Erythroblast (primary cell): Measurements from ENCODE around the gene CDH6.

ENCODE experiments used
- GATA1 ChIP-seq: IDR thresholded peaks from 2 replicates; pipeline ENCODE4 v1.6.1; 2011; ENCODE audit warnings: low read depth, mild to moderate bottlenecking, control low read depth, low read length, moderate library complexity
- POLR2A ChIP-seq: IDR thresholded peaks from 2 replicates; pipeline ENCODE4 v1.6.1; 2011; ENCODE audit warnings: mild to moderate bottlenecking, low read length

- TF ChIP-seq POLR2A (no peak), GATA1 (no peak)
Measured at GRCh38 chr5:31157720-31158119, 35.8 kb upstream of the CDH6 start.
